ENCODE results near the gene COL12A1. TPM values are rescaled to one million over a fixed set of nuclear protein-coding genes. Genes with fewer than 3 reads are reported as not detected.

COL12A1 gene
- total RNA-seq, 1 donor from 2014 or later, result 443 TPM

Other genes starting within 250 kb of the COL12A1 start
- 111 TPM for gene COX7A2, start 37.7 kb upstream of the COL12A1 start, total RNA-seq
- 113 TPM for gene TMEM30A, start 78.7 kb upstream of the COL12A1 start, total RNA-seq